Jurkat, Clone E6-1 (cell line): Measurements from ENCODE around the gene CTTN.
"Not testable (repeated sequence)": the region's sequence is repeated elsewhere in the genome, so short reads cannot be mapped to it uniquely, and the experiment has no call there.

ENCODE experiments used
- DNase-seq: peaks from one replicate; pipeline ENCODE4 v3.0.0-alpha.2; 2011; ENCODE audit warnings: low read depth, low spot score
- H3K4me3 ChIP-seq: 2 replicates; pipeline ENCODE4 v1.5.1; 2011; ENCODE audit warnings: mild to moderate bottlenecking, low read length, control low read depth, moderate library complexity

The CTTN gene

DNA sequence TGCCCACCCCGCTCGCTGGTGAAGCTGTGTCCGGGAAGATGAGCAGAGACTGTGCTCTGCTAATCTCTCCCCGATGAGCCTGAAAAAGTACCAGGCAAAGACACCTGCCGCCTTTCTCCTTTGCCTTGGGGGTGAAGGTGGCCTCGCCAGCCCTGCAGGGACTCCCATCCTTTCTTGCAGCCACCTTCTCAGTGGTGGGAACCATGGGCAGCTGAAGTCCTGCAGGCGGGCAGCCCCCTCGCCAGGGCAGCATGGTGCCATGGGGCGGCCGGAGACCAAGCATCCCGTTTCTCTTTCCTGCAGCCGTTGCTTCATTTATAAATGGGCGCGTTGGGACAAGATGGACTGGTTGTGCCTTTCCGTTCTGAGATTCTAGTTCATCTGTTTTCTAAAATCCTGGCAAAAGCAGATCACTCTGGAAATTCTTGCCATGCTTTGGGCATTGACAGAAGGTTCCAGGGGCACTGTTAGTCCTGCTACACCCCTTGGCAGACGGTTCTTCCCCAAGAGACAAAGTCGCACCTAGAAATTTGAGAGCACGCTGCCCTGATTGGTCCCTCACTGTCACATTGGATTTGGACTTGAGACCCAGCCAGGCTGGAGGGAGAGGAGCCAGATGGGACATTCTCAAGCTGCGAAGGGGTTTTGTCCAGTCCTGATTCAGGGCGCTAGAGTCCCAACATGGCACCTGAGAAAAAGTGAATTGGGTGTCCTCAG, 7.5 kb downstream of the CTTN start:
- H3K4me3 ChIP-seq, result no peak overlapping the region
- DNase-seq, result no peak

DNA sequence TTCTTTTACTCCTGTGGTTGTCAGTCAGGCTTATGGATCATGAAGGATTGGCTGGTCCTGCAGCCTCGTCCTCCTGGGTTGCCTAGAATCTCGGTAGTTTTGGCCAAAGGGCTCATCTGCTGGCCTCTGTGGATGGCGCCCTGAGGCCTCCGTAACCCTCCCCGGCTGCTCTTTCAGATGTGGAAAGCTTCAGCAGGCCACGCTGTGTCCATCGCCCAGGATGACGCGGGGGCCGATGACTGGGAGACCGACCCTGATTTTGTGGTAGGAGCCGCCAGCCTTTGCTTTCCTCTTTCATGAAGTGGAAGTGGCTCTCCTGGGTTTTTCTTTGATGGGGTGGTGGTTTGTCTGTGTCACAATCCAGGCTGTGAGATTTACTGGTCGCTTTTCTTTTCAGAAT, 8.8 kb downstream of the CTTN start:
- H3K4me3 ChIP-seq, result no peak overlapping the region

DNA sequence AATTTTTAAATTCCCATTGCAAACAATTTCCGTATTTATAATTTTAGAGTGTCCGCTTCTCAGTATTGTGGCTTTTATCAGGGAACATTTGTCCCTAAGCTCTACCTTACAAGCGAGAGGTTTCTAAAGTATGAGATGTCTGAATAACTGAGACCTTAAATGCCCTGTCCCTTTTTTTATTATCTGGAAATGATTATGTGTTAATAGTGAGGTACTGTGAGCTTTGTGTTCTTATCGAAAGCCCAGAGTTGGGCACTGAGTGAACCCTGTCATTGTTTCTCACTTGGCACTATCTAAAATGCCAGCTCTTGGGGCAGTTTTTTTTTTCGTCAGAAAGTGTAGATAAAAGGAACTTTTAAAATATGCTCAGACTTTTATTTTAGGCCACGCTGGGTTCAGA, 9.5 kb downstream of the CTTN start:
- H3K4me3 ChIP-seq, result no peak overlapping the region
- no peak for DNase-seq

More for the DNA sequence above, 8.8 kb downstream of the CTTN start:
- no peak for DNase-seq

DNA sequence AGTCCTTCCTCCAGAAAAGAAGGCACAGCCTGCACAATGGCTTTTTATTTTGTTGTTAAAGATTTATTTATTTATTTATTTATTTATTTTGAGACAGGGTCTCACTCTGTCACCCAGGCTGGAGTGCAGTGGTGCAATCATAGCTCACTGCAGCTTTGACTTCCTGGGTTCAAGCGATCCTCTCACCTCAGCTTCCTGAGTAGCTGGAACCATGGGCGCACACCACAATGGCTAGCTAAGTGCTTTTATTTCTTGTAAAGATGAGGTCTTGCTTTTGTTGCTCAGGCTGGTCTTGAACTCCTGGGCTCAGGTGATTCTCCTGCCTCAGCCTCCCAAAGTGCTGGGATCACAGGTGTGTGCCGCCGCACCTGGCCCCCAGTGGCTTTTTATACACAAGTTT, 10.0 kb downstream of the CTTN start:
- not testable (repeated sequence) for H3K4me3 ChIP-seq, DNase-seq

DNA sequence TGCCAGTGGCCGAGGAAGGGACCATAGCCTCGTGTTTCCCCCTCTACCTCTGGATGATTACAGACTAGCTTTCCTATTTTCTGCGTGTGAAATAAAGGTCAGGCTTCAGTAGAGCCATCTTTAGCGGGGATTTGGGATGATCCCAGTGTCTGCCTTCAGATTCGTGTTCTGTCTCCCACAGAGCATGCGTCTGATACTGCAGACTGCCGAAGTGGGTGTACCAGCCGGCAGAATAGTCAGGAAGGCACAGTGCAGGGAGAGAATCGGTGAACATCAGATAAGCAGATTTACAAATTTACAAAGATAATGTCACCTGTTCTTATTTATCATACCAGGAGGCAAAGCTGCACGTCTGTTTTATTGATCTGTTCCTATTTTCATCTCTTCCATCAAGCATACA, 11.1 kb downstream of the CTTN start:
- no peak overlapping the region for H3K4me3 ChIP-seq

DNA sequence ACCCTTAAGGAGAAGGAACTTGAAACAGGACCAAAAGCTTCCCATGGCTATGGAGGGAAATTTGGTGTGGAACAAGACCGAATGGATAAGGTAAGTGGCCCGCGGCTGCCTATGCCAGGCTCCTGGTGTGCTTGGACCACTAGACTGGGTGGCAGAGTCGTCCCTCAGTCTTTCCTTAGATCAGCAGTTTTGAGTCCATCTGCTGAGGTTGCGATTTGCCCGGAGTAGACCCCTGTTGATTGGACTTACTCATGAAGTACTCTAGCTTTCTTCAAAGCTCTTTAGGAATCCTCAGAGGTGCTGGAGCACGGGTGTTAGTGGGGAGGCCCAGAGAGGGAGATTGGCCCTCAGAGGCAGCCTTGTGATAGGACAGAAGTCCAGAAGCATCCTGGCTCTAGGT, 11.5 kb downstream of the CTTN start:
- no peak overlapping the region for H3K4me3 ChIP-seq
- DNase-seq, result no peak

More for the DNA sequence above, 11.1 kb downstream of the CTTN start:
- no peak for DNase-seq

DNA sequence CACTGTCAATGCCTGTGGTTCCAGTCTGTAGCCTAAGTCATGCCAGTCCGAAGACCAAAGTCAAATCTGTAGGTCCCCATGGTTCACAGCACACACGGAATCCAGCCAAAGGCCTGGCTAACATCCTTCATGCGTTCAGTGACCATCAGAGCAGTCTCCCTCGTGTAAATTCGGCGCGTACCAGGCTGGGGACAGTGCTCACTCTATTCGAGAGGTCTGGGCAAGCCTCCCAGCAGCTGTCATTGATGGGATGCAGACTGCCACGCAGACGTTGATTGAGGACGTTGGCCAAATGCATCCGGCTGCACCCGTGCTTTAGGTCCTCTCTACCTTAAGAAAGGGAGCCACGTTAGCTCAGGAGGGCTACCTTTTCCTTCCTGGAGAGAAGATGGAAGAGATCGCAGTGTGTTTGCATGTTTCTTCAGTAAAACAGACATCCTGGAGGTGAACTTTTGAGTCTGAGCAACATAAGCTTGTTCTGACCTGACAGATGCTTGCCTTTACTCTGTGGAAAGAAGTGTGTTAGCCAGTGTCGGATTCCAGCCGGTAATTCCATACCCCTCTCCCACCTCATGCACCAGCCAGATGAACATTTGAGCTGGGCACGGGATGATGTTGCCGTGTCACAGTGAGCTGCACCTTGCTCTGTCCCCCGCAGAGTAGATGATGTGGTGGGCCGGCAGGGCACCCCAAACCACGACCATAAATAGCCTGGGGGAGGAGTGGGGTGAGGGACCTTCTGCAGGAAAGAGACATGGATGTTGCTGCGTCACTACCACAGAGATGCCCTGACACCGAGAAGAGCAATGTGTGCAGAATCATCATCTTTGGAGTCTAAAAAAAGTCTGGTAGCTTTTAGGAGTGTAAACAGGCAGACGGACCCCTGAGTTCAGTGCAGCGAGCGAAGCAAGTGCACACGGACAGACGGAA, 12.2 kb downstream of the CTTN start:
- no peak overlapping the region for H3K4me3 ChIP-seq
- no peak for DNase-seq

DNA sequence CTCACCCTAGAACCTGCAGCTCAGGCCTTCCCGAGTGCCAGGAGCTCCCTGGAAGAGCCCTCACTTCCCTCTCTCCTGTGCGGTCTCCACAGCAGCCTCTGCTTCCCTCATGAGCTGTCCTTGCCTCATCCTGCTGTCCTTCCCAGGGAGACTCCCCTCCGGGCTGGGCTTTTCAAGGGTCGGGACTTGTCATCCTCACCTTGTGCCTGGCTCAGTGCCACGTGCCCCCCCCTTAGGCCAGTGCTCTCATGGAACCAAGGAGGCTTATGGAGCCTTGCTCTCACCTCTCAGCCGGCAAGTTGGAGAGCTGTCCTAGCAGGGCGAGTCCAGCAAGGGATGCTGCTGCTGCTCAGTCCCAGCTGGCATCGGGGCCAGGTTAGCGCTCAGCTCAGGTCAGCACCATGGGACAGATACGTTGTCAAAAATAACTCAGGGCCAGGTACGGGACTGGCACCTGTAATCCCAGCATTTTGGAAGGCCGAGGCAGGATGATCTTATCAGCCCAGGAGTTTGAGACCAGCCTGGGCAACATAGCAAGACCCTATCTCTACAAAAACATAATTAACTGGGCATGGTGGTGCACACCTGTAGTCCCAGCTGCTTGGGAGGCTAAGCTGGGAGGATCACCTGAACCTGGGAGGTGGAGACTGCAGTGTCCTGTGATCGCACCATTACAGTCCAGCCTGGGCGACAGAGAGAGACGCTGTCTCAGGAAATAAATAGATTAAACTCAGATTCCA, 13.6 kb downstream of the CTTN start:
- DNase-seq, result no peak
- H3K4me3 ChIP-seq, result no peak overlapping the region

DNA sequence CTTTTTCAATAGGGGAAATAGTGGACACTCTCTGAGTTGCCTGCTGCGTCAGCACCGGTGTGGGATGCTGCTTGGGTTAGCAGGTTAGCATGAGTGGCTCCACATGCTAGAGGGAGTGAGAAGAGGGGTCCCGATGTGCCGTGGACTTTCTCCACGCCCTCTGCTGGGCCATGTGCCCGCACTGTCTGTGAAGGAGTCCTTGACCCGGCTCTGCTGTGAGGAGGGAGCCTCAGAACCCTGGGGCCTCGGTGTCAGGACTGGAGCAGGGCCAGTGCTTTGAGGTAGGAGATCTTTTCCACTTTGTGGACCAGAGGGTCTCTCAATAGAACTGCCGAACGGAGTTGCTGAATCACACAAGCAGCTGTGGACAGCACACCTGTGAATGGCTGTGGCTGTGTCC, 14.8 kb downstream of the CTTN start:
- DNase-seq, result no peak
- H3K4me3 ChIP-seq, result no peak overlapping the region

DNA sequence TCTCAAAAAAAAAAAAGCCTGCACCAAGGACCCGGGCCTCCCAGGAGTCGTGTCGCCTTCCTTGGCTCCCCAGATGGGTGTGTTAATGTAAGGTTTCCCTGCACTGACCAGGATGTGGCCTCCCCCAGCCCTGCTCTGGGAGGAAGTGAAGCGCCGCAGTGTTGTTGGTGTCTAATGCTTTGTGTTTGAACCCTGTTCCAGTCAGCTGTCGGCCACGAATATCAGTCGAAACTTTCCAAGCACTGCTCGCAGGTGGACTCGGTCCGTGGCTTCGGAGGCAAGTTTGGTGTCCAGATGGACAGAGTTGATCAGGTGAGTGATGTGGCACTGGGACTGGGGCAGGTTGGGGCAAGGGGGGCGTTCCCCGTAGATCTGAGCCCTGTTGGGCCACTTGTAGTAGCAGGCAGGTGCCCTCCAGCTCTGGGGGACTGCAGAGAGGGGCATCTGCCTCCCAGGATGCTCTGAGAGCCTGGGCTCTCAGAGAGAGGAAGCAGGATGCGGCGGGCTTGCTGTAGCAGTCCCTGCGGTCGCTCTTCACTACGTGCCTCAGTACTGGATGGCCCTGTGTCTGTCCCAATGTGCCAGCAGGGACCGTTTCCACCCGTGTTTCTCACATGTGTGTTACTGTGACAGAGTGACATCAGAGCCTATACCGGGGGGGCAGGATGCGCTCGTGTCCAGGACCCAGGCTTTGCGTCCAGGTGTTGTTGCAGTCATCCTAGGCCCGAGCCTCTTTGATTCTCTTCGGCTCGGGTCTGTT, 16.2 kb downstream of the CTTN start:
- no peak overlapping the region for H3K4me3 ChIP-seq
- DNase-seq, result no peak

DNA sequence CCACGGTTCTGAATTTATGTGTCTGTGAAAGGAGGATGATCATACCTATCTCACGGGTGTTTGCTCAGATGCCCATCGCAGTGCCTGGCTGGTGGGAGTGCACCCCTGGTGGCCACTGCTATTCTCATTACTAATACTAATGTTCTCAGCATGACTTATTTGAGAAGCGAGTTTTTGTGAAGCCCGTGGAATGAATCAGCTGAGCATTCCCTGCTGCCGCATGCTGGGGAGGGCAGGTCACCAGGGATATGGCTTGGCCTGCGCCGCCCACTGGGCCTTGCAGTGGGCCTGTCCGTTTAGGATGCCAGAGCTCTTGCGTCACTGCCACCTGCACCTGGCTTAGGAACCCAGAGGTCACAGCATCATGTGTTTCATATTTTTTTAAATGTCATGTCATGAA, 16.9 kb downstream of the CTTN start:
- DNase-seq, result no peak
- no peak overlapping the region for H3K4me3 ChIP-seq

DNA sequence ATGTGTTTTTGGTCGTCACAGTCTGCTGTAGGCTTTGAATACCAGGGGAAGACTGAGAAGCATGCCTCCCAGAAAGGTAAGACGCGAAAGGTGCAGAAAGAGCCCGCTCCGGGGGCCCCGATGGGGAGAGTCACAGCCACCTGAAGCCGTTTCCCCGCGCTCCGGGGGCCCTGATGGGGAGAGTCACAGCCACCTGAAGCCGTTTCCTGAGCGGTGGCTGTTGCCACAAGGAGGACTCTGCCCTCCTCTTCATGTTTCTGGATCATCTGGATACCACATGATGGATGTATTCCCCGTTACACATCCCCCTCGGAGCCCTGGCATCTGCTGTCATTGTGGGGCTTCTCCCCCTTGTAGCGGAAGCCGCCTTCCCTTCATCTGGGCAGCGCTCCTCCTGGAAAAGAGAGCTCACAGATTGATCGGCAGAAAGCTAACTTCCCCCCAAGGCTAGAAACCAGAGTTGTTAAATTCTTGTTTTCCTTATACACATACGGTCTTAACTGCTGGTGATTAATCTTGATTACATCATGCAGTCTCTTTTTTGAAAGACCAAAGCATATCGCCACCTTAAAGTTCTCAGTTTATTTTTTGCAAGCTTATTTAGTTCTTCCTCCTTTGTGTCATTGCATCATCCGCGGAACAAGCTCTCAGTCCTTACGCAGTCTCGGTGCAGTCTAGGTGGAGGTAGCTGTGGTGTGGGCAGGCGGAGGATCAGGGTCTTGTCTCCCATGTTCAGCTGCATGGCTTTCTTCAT, 17.5 kb downstream of the CTTN start:
- DNase-seq, result no peak

DNA sequence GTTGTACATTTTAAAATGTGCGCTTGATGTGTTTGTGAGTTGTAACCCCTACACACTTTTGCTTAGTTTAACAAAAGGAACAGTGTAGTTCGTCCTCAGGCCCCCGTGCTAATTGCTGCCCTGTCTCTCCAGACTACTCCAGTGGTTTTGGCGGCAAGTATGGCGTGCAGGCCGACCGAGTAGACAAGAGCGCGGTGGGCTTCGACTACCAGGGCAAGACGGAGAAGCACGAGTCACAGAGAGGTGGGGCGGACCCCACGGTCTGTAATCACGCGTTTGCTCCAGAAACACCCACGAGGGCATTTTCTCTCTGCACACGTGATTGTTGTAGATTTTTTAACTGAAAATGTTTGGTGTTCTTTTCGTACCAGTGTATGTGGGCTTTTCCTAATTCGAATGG, 18.6 kb downstream of the CTTN start:
- no peak for DNase-seq
- no peak overlapping the region for H3K4me3 ChIP-seq

More for the DNA sequence above, 17.5 kb downstream of the CTTN start:
- H3K4me3 ChIP-seq, result no peak overlapping the region

DNA sequence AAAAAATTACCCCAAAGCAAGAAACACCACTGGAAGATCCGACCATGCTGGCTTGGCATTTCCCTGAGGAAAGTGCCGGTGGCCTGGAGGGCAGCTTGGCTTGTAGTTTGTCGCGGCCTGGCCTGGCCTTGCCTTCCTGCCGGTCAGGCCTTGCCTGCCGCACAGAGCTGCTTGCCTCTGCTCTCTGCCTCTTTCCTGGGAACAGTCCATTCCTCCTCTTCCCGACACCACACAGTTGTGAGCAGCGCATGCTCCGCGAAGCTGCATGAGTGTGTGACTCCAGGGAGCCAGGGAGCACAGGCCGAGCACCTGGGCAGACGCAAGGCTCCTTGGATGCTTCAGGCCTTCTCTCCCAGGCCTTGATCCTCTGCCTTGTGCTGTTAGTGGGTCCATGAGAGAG, 19.8 kb downstream of the CTTN start:
- no peak for DNase-seq
- no peak overlapping the region for H3K4me3 ChIP-seq

DNA sequence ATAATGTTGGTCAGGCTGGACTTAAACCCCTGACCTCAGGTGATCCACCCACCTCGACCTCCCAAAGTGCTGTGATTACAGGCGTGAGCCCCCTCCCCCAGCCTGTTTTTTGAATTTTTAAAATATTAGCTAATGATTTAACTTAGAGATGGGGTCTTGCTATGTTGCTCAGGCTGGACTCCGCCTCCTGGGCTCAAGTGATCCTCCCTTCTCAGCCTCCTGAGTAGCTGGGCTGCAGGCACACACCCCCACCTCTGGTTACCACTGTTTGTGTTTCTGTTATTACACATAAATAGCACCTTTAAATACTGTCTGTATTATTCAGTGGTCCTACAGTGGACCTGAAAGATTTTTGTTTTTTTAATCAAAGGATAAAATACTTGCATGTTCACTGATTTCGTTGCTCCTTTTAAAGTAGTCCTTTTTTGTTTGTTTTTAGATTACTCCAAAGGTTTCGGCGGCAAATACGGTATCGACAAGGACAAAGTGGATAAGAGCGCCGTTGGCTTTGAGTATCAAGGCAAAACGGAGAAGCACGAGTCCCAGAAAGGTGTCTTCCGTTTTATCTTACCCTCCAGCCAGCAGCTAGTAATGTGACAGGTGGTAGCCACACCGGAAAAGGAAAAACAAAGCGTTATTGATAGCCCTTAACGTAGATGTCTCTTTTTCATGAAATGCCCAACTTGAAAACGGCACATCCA, 21.1 kb downstream of the CTTN start:
- DNase-seq, result no peak

DNA sequence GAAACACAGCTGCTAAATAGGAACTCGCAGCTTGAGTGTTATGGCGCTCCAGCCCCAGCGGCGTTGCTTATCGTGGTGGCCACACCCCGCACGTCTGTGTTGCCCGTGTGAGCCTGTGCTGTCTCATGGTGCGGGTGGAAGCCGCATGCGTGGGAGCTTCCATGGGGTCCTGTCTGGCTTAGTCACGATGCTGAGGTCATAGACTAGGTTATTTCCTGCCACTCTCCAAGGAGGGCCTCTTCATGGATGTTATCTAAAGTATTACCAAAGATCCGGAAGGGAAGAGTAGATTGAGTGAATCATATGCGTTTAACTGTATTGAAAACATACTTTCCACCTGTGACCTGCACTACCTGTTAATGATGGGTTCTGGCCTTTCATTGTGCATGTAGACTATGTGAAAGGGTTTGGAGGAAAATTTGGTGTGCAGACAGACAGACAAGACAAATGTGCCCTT, 21.7 kb downstream of the CTTN start:
- H3K4me3 ChIP-seq, result no peak overlapping the region
- no peak for DNase-seq

More for the DNA sequence above, 21.1 kb downstream of the CTTN start:
- H3K4me3 ChIP-seq, result no peak overlapping the region

DNA sequence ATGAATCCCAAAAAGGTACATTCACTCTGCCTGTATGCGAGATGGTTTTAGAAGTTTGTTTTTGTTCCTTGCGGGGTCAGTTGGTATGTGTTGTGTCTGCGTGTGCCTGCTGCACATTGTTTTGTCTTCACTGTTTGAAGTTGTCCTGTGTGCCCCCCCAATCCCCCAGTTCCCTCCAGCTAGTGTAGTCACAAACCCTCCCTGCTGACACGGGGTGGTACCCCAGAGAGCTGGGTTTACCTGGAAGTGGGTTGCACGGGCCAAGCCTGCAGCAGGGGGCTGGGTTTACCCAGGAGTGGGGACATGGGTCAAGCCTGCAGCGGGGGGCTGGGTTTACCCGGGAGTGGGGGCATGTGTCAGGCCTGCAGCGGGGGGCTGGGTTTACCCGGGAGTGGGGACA, 22.2 kb downstream of the CTTN start:
- no peak for DNase-seq
- no peak overlapping the region for H3K4me3 ChIP-seq

DNA sequence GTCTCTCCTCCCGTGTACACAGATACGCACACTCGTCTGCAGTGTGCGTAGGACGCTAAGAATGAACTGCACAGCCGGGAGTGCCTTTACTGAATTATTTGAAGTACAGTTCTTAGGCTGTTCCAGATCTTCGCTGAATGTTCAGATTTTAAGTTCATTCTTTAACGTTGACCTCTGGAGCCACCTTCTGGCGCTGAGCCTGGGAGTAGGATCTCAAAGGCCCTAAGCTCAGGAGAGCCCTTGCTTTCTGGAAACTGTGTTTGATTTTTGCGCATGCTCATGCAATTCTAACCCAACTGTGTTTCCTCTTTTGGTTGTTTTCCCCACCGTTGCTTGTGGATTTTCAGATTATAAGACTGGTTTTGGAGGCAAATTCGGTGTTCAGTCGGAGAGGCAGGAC, 22.8 kb downstream of the CTTN start:
- no peak overlapping the region for H3K4me3 ChIP-seq
- no peak for DNase-seq
